K562 (cell line): ENCODE data around the gene TRAF3.

Experiments
- FOXM1 ChIP-seq, 2 experiments: fragments of 450-650 bp in 1 of 2; sonication (generic) in 1 of 2; formaldehyde crosslinking in 1 of 2; IDR thresholded peaks; 2 replicates each; pipeline versions ENCODE4 v1.6.1 to v1.9.0; 2017 to 2022; ENCODE audit warnings: low read depth in 2 of 2, mild to moderate bottlenecking in 2 of 2, missing genetic modification reagents in 1 of 2, moderate library complexity in 1 of 2
- HNRNPUL1 ChIP-seq: fragments of 200-400 bp; formaldehyde crosslinking; IDR thresholded peaks from 2 replicates; pipeline ENCODE4 v1.6.1; 2017; ENCODE audit warnings: low read length
- MTA3 ChIP-seq: fragments of 450-650 bp; formaldehyde crosslinking; IDR thresholded peaks from 2 replicates; pipeline ENCODE4 v1.6.1; 2017; ENCODE audit warnings: mild to moderate bottlenecking, borderline replicate concordance
- POU5F1 ChIP-seq: fragments of 150-350 bp; IDR thresholded peaks from 2 replicates; pipeline ENCODE4 v1.6.1; 2014; ENCODE audit warnings: borderline replicate concordance, low read length, low read depth, mild to moderate bottlenecking; ENCODE audit not compliant: partially characterized antibody
- ZNF408 ChIP-seq: fragments of 250-450 bp; sonication (Bioruptor Pico); IDR thresholded peaks from 2 replicates; pipeline ENCODE4 v1.4.0; 2020; ENCODE audit warnings: low read depth, mild to moderate bottlenecking, moderate library complexity
- TF ChIP-seq, protein P1 (sequence below), 2 experiments: fragments of 200-800 bp in 1 of 2; sonication (Bioruptor generic) in 1 of 2; sonication (generic) in 1 of 2; formaldehyde crosslinking in 1 of 2; IDR thresholded peaks in 1 of 2; conservative IDR thresholded peaks in 1 of 2; 2 replicates each; pipeline versions ENCODE4 v1.5.0 to v1.6.1; 2016 to 2020; ENCODE audit warnings: missing compliant biosample characterization in 1 of 2, missing genetic modification characterization in 1 of 2, missing genetic modification reagents in 1 of 2

DNA sequence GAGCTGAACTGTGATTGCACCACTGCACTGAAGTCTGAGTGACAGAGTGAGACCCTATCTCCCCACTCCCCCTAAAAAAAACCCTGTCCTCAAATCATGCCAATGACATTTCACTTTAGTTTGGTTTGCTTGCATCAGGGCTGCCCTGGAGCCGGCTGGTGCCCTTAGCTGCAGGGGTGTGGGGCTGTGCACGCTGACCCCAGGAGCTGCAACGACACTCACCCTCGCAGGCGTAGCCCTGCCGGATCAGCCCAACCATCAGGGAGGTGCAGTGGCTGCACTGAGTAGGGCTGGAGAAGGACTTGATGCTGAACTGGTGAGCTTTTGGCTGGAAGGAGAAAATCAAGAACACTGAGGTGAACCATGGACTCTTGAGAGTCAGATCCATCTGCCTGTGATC is 175.0 kb downstream of the TRAF3 start:
- no peak for TF ChIP-seq FOXM1 (IDR thresholded peaks at IDR 0.05; ENCODE audit: low read depth)
- no peak for TF ChIP-seq FOXM1 (CRISPR knock-in tag; IDR thresholded peaks at IDR 0.05; ENCODE audit: low read depth)
- no peak for TF ChIP-seq POU5F1
- TF ChIP-seq HNRNPUL1 = no peak
- TF ChIP-seq ZNF408 (CRISPR knock-in tag) = no peak
- TF ChIP-seq, protein P1, sequence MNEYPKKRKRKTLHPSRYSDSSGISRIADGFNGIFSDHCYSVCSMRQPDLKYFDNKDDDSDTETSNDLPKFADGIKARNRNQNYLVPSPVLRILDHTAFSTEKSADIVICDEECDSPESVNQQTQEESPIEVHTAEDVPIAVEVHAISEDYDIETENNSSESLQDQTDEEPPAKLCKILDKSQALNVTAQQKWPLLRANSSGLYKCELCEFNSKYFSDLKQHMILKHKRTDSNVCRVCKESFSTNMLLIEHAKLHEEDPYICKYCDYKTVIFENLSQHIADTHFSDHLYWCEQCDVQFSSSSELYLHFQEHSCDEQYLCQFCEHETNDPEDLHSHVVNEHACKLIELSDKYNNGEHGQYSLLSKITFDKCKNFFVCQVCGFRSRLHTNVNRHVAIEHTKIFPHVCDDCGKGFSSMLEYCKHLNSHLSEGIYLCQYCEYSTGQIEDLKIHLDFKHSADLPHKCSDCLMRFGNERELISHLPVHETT (CRISPR knock-in tag; conservative IDR thresholded peaks at IDR 0.05 in 1 of 2, IDR thresholded peaks at IDR 0.05 in 1 of 2) = no peak
- TF ChIP-seq MTA3 = no peak
